GM23248 (cell line): ENCODE data around the gene FGD5.

ENCODE experiments used
- EZH2 ChIP-seq: fragments of 200-600 bp; sonication (generic); IDR thresholded peaks from 2 replicates; pipeline ENCODE4 v1.6.1; 2018; ENCODE audit warnings: antibody characterized with exemption, mild to moderate bottlenecking; ENCODE audit not compliant: insufficient read depth, poor library complexity, severe bottlenecking
- EZH2phosphoT487 ChIP-seq: fragments of 200-600 bp; sonication (generic); IDR thresholded peaks from 2 replicates; pipeline ENCODE4 v1.6.1; 2018; ENCODE audit warnings: antibody characterized with exemption, moderate library complexity, mild to moderate bottlenecking, low read depth; ENCODE audit not compliant: insufficient read depth

DNA sequence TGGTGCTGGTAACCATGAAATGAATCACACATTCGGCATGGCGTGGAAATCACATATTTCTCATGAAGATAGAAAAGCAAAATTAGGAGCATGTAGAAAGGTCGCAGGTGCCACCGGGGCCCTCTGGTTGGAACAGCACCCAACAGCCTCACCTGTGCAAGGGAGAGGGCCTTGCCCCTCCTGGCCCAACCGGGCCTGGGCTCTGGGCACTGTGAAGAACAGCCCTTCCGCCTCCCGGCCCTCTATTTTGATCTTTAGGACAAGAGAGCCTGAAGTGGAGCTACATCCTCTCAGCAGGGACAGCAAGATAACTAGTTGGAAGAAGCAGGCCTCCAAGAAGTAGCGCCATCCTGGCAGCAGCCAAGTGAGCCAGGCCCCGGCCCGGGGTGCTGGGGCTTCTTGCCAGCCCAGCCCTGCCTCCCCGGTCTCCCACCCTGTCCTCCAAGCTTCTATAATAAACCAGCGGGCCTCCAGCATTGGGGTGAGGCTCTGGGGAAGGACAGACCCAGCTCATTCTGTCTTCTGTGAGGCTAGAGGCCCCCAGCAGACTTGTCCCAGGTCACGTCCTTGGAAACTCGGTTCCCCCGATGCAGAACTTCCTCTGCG is 46.1 kb upstream of the FGD5 start:
- TF ChIP-seq EZH2 (no peak), EZH2phosphoT487 (no peak)
